Stimulated activated CD4-positive, alpha-beta T cell treated with anti-CD3 and anti-CD28 coated beads, Interleukin-15, amount 100 ng/mL, for 24 hours (primary cell): ENCODE data around the gene NSD2.
"Not testable (repeated sequence)": the region's sequence is repeated elsewhere in the genome, so short reads cannot be mapped to it uniquely, and the experiment has no call there.

Experiments used
- DNase-seq: peaks from one replicate; pipeline ENCODE4 v3.0.0-alpha.2; 2020

The NSD2 gene

GRCh38 chr4:1899149-1900086, 28.2 kb downstream of the NSD2 start:
- DNase-seq: peak; percentile 77

GRCh38 chr4:1900087-1900433, 28.9 kb downstream of the NSD2 start:
- DNase-seq: no peak

- DNase-seq: no peak
These were observed 29.4 kb downstream of the NSD2 start for GRCh38 chr4:1900624-1901023.

- no peak for DNase-seq
These were observed 29.9 kb downstream of the NSD2 start for GRCh38 chr4:1901127-1901526.

- no peak for DNase-seq
These were observed 31.1 kb downstream of the NSD2 start for GRCh38 chr4:1902243-1902642.

GRCh38 chr4:1903035-1903434, 31.8 kb downstream of the NSD2 start:
- DNase-seq: peak; percentile 34

GRCh38 chr4:1904042-1904441, 32.8 kb downstream of the NSD2 start:
- DNase-seq: no peak

GRCh38 chr4:1907848-1908525, 36.8 kb downstream of the NSD2 start:
- no peak for DNase-seq

GRCh38 chr4:1909696-1910095, 38.5 kb downstream of the NSD2 start:
- DNase-seq: not testable (repeated sequence)

GRCh38 chr4:1910643-1911042, 39.5 kb downstream of the NSD2 start:
- peak; percentile 29 for DNase-seq

GRCh38 chr4:1911316-1911715, 40.1 kb downstream of the NSD2 start:
- DNase-seq: not testable (repeated sequence)

GRCh38 chr4:1922821-1923220, 51.6 kb downstream of the NSD2 start:
- no peak for DNase-seq

GRCh38 chr4:1927675-1928074, 56.5 kb downstream of the NSD2 start:
- DNase-seq: no peak

- no peak for DNase-seq
These were observed 57.4 kb downstream of the NSD2 start for GRCh38 chr4:1928356-1929239.

GRCh38 chr4:1932736-1933135, 61.5 kb downstream of the NSD2 start:
- DNase-seq: no peak

GRCh38 chr4:1933700-1934099, 62.5 kb downstream of the NSD2 start:
- DNase-seq: no peak

- no peak for DNase-seq
These were observed 66.4 kb downstream of the NSD2 start for GRCh38 chr4:1937550-1937949.

- DNase-seq: no peak
These were observed 66.8 kb downstream of the NSD2 start for GRCh38 chr4:1938027-1938426.

GRCh38 chr4:1939664-1940509, 68.7 kb downstream of the NSD2 start:
- no peak for DNase-seq

GRCh38 chr4:1940566-1940965, 69.4 kb downstream of the NSD2 start:
- DNase-seq: no peak

GRCh38 chr4:1943928-1944327, 72.7 kb downstream of the NSD2 start:
- DNase-seq: no peak
